Activated CD4-positive, alpha-beta T cell treated with anti-CD3 and anti-CD28 coated beads, Interleukin-2, amount 10 ng/mL, durations not matched to agents 24 days and 14 days (primary cell): ENCODE measurements around the gene RTEL1. TPM values are rescaled to one million over a fixed set of nuclear protein-coding genes. Genes with fewer than 3 reads are reported as not detected.

Source experiments
- DNase-seq: peaks from one replicate; pipeline ENCODE4 v3.0.0; 2022
- H3K27ac Mint-ChIP-seq: one replicate; pipeline ENCODE4 v1.8.0; 2022; ENCODE audit warnings: mild to moderate bottlenecking, mixed read lengths
- H3K27me3 Mint-ChIP-seq: one replicate; pipeline ENCODE4 v1.8.0; 2022; ENCODE audit warnings: mixed read lengths
- H3K36me3 Mint-ChIP-seq: one replicate; pipeline ENCODE4 v1.8.0; 2022; ENCODE audit warnings: low read depth, mild to moderate bottlenecking, mixed read lengths
- H3K4me1 Mint-ChIP-seq: one replicate; pipeline ENCODE4 v1.8.0; 2021; ENCODE audit warnings: mixed read lengths
- H3K4me3 Mint-ChIP-seq: one replicate; pipeline ENCODE4 v1.8.0; 2022; ENCODE audit warnings: mild to moderate bottlenecking, moderate library complexity, mixed read lengths
- H3K9me3 Mint-ChIP-seq: one replicate; pipeline ENCODE4 v1.8.0; 2021; ENCODE audit warnings: mixed read lengths
- intact Hi-C: fragments of 100-400 bp; cut with micrococcal nuclease; formaldehyde crosslinking; loops from one replicate; pipeline ENCODE4 v1.15.1; 2023
- total RNA-seq: library from RNA; stranded (reverse); gene quantifications from 2 replicates; pipeline ENCODE4 v1.2.3, GENCODE V29; 2022

The RTEL1 gene
- total RNA-seq, 1 donor from 2014 or later = 64.7 TPM

DNA sequence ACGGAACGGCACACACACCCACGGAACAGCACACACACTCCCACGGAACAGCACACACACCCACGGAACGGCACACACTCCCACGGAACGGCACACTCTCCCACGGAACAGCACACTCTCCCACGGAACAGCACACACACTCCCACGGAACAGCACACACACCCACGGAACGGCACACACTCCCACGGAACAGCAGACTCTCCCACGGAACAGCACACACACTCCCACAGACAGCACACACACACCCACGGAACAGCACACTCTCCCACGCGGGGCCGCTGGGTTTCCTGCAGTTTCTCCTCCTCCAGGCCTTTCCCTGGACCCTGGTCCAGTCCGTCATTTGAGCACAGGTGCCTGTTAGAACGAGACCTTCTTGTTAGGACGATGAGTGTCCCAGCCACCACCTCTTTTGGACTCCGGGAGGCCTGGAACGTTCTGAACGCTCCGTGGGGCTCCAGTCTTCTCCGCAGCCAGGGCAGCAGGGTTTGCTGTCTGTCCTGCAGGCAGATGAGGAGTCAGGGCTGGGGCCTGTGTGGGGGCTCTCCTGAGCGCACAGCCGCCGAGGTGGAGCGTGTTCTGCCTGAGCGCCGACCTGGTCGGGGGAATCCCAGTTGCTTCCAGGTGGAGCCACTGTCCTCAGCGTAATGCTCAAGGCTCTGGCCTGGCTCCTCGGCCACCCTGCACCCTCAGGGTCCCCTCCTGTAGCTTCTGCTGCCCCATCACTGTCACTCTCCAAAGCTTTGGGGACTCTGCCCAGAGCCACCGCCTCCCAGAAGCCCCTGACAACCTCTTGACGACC, 20.8 kb downstream of the RTEL1 start:
- no peak for DNase-seq
- peaks cover 2% of the 10 kb centered on the region for H3K4me1 Mint-ChIP-seq
- intact Hi-C loops = no loop called here
- no peaks in the 10 kb centered on the region for H3K9me3 Mint-ChIP-seq
- H3K36me3 Mint-ChIP-seq = peaks cover 26% of the 10 kb centered on the region
- peak overlapping the region; percentile 58 for H3K27ac Mint-ChIP-seq
- H3K4me3 Mint-ChIP-seq = no peak overlapping the region
- H3K27me3 Mint-ChIP-seq = no peaks in the 10 kb centered on the region

DNA sequence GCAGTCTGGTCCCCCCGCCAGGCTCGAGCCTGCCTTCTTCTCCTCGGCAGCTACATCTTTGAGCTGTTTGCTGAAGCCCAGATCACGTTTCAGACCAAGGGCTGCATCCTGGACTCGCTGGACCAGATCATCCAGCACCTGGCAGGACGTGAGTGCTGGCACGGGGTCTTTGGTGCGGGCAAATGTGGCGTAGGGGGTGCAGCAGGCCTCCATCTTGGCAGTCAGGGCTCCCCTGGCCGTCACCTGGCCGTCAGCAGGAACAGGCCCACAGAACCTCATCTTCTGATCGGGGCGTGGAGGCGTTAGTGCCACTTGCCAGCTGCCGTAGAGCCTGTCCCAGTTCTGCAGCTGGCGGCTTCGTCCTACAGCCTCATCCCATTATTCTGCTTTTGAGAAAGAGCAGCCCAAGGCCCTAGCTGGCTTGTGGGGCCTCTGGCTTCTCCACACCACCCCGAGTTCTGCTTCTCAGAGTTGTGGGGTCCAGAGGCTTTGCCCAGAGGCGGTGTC, 21.7 kb downstream of the RTEL1 start:
- no peak for DNase-seq
- peaks cover 26% of the 10 kb centered on the region for H3K36me3 Mint-ChIP-seq
- intact Hi-C loops = no loop called here
- no peak overlapping the region for H3K4me3 Mint-ChIP-seq
- H3K27me3 Mint-ChIP-seq = no peaks in the 10 kb centered on the region
- no peaks in the 10 kb centered on the region for H3K9me3 Mint-ChIP-seq
- no peak overlapping the region for H3K27ac Mint-ChIP-seq
- peaks cover 4% of the 10 kb centered on the region for H3K4me1 Mint-ChIP-seq

DNA sequence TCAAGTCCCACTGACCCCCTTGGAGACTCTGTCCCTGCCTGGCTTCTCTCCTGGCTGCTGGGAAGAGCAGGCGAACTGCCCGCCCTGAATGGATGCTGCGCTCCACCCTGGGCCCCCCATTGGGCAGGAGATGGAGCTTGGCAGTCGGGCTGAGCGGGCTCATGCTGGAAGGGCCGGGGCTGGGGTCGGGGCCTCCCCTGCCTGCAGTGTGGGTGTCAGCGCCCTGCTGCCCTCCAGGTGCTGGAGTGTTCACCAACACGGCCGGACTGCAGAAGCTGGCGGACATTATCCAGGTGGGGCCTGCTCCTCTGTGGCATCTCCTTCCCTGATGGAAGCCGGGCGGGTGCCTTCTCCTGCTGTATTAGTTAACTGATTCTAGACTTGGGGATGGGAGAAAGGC, 22.3 kb downstream of the RTEL1 start:
- H3K27me3 Mint-ChIP-seq = no peaks in the 10 kb centered on the region
- no peak overlapping the region for H3K27ac Mint-ChIP-seq
- no peaks in the 10 kb centered on the region for H3K9me3 Mint-ChIP-seq
- H3K4me3 Mint-ChIP-seq = no peak overlapping the region
- no peak for DNase-seq
- H3K36me3 Mint-ChIP-seq = peaks cover 26% of the 10 kb centered on the region
- intact Hi-C loops = no loop called here
- peaks cover 4% of the 10 kb centered on the region for H3K4me1 Mint-ChIP-seq

- no peak for DNase-seq
- Mint-ChIP-seq H3K4me3 (no peak overlapping the region), H3K4me1 (peaks cover 4% of the 10 kb centered on the region), H3K27me3 (no peaks in the 10 kb centered on the region), H3K36me3 (peaks cover 23% of the 10 kb centered on the region), H3K9me3 (no peaks in the 10 kb centered on the region), H3K27ac (no peak overlapping the region)
- intact Hi-C loops = no loop called here
Observed at GRCh38 chr20:63680857-63681608, 22.9 kb downstream of the RTEL1 start.

GRCh38 chr20:63681609-63682142, 23.6 kb downstream of the RTEL1 start:
- no peaks in the 10 kb centered on the region for H3K27me3 Mint-ChIP-seq
- H3K36me3 Mint-ChIP-seq = peaks cover 18% of the 10 kb centered on the region
- no peak overlapping the region for H3K4me3 Mint-ChIP-seq
- peaks cover 4% of the 10 kb centered on the region for H3K4me1 Mint-ChIP-seq
- no peaks in the 10 kb centered on the region for H3K9me3 Mint-ChIP-seq
- no peak overlapping the region for H3K27ac Mint-ChIP-seq
- intact Hi-C loops = no loop called here
- DNase-seq = no peak

DNA sequence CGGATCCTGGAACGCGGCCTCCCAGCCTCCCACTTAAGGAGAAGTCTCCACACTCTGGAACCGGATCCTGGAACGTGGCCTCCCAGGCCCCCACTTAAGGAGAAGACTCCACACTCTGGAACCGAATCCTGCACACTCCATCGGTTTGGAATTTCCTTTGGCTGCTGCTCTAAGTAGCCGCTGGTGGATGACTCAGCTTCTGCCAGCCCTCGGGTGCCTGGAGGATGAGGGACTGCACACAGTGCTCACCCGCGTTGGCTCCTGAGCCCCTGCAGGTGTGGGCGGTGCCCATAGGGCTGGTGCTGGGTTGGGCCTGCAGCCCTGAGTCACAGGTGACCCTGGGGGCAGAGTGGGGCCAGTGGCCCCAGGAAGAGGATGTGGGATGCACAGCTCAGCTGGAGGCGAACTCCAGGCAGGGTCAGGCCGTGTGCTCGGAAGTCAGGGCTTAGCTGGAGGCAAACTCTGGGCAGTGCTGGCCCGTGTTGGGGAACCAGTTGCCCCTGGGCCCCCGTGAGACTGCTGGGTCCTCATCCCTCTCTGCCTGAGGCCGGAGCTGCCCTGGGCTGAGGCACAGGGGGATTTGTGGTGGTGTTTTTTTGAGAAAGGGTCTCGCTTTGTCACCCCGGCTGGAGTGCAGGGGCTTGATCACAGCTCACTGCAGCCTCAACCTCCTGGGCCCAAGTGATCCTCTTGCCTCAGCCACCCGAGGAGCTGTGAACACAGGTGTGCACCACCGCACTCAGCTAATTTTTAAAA, 24.4 kb downstream of the RTEL1 start:
- Mint-ChIP-seq H3K9me3 (no peaks in the 10 kb centered on the region), H3K36me3 (peaks cover 13% of the 10 kb centered on the region), H3K27ac (no peak overlapping the region), H3K4me1 (peaks cover 7% of the 10 kb centered on the region), H3K27me3 (no peaks in the 10 kb centered on the region), H3K4me3 (no peak overlapping the region)
- intact Hi-C loops = no loop called here
- no peak for DNase-seq

- Mint-ChIP-seq H3K27ac (no peak overlapping the region), H3K36me3 (peaks cover 2% of the 10 kb centered on the region), H3K4me3 (no peak overlapping the region)
Observed at GRCh38 chr20:63685269-63686026, 27.3 kb downstream of the RTEL1 start.

GRCh38 chr20:63686094-63686491, 28.0 kb downstream of the RTEL1 start:
- intact Hi-C loops = no loop called here
- H3K27me3 Mint-ChIP-seq = no peaks in the 10 kb centered on the region
- peaks cover 2% of the 10 kb centered on the region for H3K36me3 Mint-ChIP-seq
- no peaks in the 10 kb centered on the region for H3K9me3 Mint-ChIP-seq
- DNase-seq = no peak
- no peak overlapping the region for H3K27ac Mint-ChIP-seq
- H3K4me3 Mint-ChIP-seq = no peak overlapping the region
- H3K4me1 Mint-ChIP-seq = peaks cover 7% of the 10 kb centered on the region

More at GRCh38 chr20:63685269-63686026, 27.3 kb downstream of the RTEL1 start:
- Mint-ChIP-seq H3K9me3 (no peaks in the 10 kb centered on the region), H3K27me3 (no peaks in the 10 kb centered on the region), H3K4me1 (peaks cover 7% of the 10 kb centered on the region)
- intact Hi-C loops = no loop called here
- no peak for DNase-seq

DNA sequence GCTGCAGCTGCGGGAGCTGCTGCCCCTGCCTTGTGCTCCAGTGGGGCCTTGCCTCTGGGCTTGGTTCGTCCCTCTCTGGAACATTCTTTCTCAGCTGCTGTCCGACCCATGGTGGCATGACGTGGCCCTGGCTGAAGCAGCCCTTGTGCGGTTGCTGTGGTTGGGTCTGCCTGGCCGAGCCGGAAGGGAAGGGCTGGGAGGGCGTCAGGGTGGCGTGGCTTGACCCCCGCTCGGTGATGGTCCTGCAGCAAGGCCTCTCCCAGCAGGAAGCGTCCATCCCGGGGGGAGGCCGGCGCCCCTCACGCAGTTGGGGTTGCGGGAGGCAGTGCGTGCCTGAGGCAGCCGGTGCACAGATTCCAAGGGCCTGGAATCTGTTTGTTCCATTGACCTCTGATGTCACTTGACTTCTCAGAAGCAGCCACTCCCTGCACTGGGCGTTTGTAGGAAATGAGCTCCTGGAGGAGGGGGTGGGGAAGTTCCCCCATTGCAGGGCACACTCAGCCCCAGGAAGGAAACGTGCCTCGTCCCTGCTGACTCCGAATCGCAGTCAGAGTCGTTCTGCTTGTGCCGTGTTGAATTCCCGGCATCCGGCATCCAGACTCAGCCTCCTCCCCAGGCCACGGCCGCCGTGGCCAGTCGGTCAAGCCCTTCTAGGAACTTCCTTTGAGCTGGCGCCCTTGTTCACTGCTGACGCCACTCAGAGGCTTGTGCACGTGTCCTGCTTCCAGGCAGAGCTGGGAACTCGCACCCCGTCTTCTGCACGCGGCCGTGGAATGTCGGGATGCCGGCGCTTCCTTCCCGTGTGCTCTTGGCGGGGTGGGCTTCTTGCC, 28.6 kb downstream of the RTEL1 start:
- H3K9me3 Mint-ChIP-seq = no peaks in the 10 kb centered on the region
- H3K4me1 Mint-ChIP-seq = peaks cover 7% of the 10 kb centered on the region
- H3K4me3 Mint-ChIP-seq = no peak overlapping the region
- intact Hi-C loops = no loop called here
- peak; percentile 74 for DNase-seq
- peaks cover 7% of the 10 kb centered on the region for H3K36me3 Mint-ChIP-seq
- peak overlapping the region; percentile 73 for H3K27ac Mint-ChIP-seq
- no peaks in the 10 kb centered on the region for H3K27me3 Mint-ChIP-seq

DNA sequence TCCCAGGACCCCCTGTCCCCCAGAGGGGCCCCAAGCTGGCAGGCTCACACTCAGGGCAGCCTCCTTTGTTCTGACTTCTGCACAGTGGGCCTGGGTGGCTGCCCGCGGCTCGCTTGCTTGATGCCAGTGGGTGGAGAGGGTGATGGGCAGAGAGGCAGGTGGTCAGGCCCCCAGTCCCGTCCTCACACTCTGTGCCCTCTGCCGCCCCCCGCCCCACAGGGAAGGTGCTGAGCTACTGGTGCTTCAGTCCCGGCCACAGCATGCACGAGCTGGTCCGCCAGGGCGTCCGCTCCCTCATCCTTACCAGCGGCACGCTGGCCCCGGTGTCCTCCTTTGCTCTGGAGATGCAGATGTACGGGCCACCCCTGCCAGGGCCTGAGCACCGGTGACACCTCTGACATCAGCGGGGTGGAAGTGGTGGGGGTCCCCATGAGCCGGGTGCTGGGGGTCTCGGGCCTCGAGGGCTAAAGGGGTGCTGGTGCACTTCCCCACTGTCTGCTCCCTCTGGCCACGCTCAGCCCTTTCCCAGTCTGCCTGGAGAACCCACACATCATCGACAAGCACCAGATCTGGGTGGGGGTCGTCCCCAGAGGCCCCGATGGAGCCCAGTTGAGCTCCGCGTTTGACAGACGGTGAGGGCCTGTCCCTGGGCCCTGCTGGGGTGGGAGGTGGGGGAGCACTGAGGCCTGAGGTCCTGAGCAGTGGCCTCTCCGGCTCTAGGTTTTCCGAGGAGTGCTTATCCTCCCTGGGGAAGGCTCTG, 29.5 kb downstream of the RTEL1 start:
- no peak overlapping the region for H3K4me3 Mint-ChIP-seq
- no peak for DNase-seq
- intact Hi-C loops = no loop called here
- H3K4me1 Mint-ChIP-seq = peaks cover 5% of the 10 kb centered on the region
- H3K27me3 Mint-ChIP-seq = no peaks in the 10 kb centered on the region
- H3K27ac Mint-ChIP-seq = peak overlapping the region; percentile 15
- H3K9me3 Mint-ChIP-seq = no peaks in the 10 kb centered on the region
- peaks cover 7% of the 10 kb centered on the region for H3K36me3 Mint-ChIP-seq

GRCh38 chr20:63688228-63689045, 30.3 kb downstream of the RTEL1 start:
- Mint-ChIP-seq H3K36me3 (peaks cover 12% of the 10 kb centered on the region), H3K27me3 (no peaks in the 10 kb centered on the region), H3K27ac (no peak overlapping the region), H3K4me3 (no peak overlapping the region), H3K9me3 (no peaks in the 10 kb centered on the region), H3K4me1 (peaks cover 5% of the 10 kb centered on the region)
- intact Hi-C loops = no loop called here
- DNase-seq = no peak
